Keratinocyte (primary cell): ENCODE measurements around the gene DLX2. TPM values are rescaled to one million over a fixed set of nuclear protein-coding genes. Genes with fewer than 3 reads are reported as not detected.

Experiments used
- DNase-seq: peaks from one replicate; pipeline ENCODE4 v3.0.0-alpha.2; 2011; ENCODE audit warnings: low read depth, missing footprints, low spot score
- FAIRE-seq: peaks from 2 replicates; lab custom pipeline; 2011; peaks lifted over from hg19 to GRCh38; lab: Jason Lieb, UNC
- H2AFZ ChIP-seq: 2 replicates; pipeline ENCODE4 v1.6.0; 2012; ENCODE audit warnings: low read length, control low read depth, inconsistent platforms; ENCODE audit not compliant: control insufficient read depth
- H3K27ac ChIP-seq: 2 replicates; pipeline ENCODE4 v1.5.1; 2011; ENCODE audit warnings: low read length; ENCODE audit not compliant: control insufficient read depth, insufficient read depth
- H3K27me3 ChIP-seq: 3 replicates; pipeline ENCODE4 v1.6.0; 2011; ENCODE audit warnings: low read length; ENCODE audit not compliant: control insufficient read depth, insufficient read depth; ENCODE audit errors: extremely low read depth
- H3K36me3 ChIP-seq, 2 experiments: 2 replicates in 1 of 2; 3 replicates in 1 of 2; pipeline ENCODE4 v1.5.1; 2011; ENCODE audit warnings: low read length in 2 of 2, mild to moderate bottlenecking in 1 of 2; ENCODE audit not compliant: control insufficient read depth in 2 of 2, insufficient read depth in 2 of 2; ENCODE audit errors: extremely low read depth in 1 of 2
- H3K4me1 ChIP-seq: 3 replicates; pipeline ENCODE4 v1.5.1; 2011; ENCODE audit warnings: low read length; ENCODE audit not compliant: control insufficient read depth, insufficient read depth; ENCODE audit errors: extremely low read depth
- H3K4me2 ChIP-seq: 3 replicates; pipeline ENCODE4 v1.6.0; 2011; ENCODE audit warnings: low read depth, low read length; ENCODE audit not compliant: control insufficient read depth, insufficient read depth; ENCODE audit errors: extremely low read depth
- H3K4me3 ChIP-seq, 3 experiments: fragments of 200-600 bp in 1 of 3; sonication (generic) in 1 of 3; 2 replicates in 2 of 3; 3 replicates in 1 of 3; pipeline ENCODE4 v1.5.1; 2011 to 2016; ENCODE audit warnings: low read length in 3 of 3, mild to moderate bottlenecking in 3 of 3, control low read depth in 2 of 3, inconsistent platforms in 1 of 3, low read depth in 1 of 3, mixed read lengths in 1 of 3, mixed run types in 1 of 3, moderate library complexity in 1 of 3; ENCODE audit not compliant: control insufficient read depth in 2 of 3, insufficient read depth in 2 of 3; ENCODE audit errors: extremely low read depth in 1 of 3
- H3K79me2 ChIP-seq: 2 replicates; pipeline ENCODE4 v1.6.0; 2012; ENCODE audit warnings: low read length; ENCODE audit not compliant: control insufficient read depth, insufficient read depth
- H3K9ac ChIP-seq: 3 replicates; pipeline ENCODE4 v1.6.0; 2011; ENCODE audit warnings: low read length; ENCODE audit not compliant: control insufficient read depth, insufficient read depth; ENCODE audit errors: extremely low read depth
- H3K9me1 ChIP-seq: 3 replicates; pipeline ENCODE4 v1.6.0; 2011; ENCODE audit warnings: low read length; ENCODE audit not compliant: control insufficient read depth, insufficient read depth; ENCODE audit errors: extremely low read depth
- H3K9me3 ChIP-seq: 2 replicates; pipeline ENCODE4 v1.5.1; 2012; ENCODE audit warnings: low read depth, low read length; ENCODE audit not compliant: control insufficient read depth
- H4K20me1 ChIP-seq: 3 replicates; pipeline ENCODE4 v1.6.0; 2011; ENCODE audit warnings: low read length; ENCODE audit not compliant: control insufficient read depth, insufficient read depth; ENCODE audit errors: extremely low read depth
- EZH2 ChIP-seq: IDR thresholded peaks from one replicate; pipeline ENCODE4 v1.6.1; 2012; ENCODE audit warnings: inconsistent platforms, mild to moderate bottlenecking, low read length, moderate library complexity
- dilution Hi-C: fragments of 300-500 bp; cut with MboI; formaldehyde crosslinking; loops from one replicate; pipeline ENCODE4 v1.7.0; 2020; ENCODE audit warnings: low sequenced_read_pairs; ENCODE audit not compliant: extremely low pct_ligation_motif_present
- polyA plus RNA-seq, 5 experiments: library from polyadenylated mRNA; depleted of rRNA in 3 of 5; stranded (reverse) in 3 of 5; stranded (forward) in 1 of 5; unstranded in 1 of 5; fragments of >200 nt; gene quantifications; 1 replicate in 1 of 5; 2 replicates in 3 of 5; 3 replicates in 1 of 5; pipeline versions ENCODE4 v1.2.1 to v1.2.3, GENCODE V29; 2011 to 2012; ENCODE audit warnings: missing spikeins in 2 of 5, low read depth in 1 of 5, low replicate concordance in 1 of 5
- TF ChIP-seq, protein P1 (sequence below), 3 experiments: IDR thresholded peaks in 1 of 3; conservative IDR thresholded peaks in 1 of 3; optimal IDR thresholded peaks in 1 of 3; 2 replicates in 2 of 3; 3 replicates in 1 of 3; pipeline versions ENCODE3 to v1.5.1; 2011; ENCODE audit warnings: low read length in 3 of 3, mild to moderate bottlenecking in 3 of 3, moderate library complexity in 2 of 3, control low read depth in 1 of 3, inconsistent platforms in 1 of 3; ENCODE audit not compliant: insufficient read depth in 2 of 3; ENCODE audit errors: extremely low read depth in 1 of 3

DLX2 gene
- polyA plus RNA-seq, 1 donor (not counting 4 experiments of a cell fraction or from before 2014, with no cell fraction given), result 0.29 TPM

DNA sequence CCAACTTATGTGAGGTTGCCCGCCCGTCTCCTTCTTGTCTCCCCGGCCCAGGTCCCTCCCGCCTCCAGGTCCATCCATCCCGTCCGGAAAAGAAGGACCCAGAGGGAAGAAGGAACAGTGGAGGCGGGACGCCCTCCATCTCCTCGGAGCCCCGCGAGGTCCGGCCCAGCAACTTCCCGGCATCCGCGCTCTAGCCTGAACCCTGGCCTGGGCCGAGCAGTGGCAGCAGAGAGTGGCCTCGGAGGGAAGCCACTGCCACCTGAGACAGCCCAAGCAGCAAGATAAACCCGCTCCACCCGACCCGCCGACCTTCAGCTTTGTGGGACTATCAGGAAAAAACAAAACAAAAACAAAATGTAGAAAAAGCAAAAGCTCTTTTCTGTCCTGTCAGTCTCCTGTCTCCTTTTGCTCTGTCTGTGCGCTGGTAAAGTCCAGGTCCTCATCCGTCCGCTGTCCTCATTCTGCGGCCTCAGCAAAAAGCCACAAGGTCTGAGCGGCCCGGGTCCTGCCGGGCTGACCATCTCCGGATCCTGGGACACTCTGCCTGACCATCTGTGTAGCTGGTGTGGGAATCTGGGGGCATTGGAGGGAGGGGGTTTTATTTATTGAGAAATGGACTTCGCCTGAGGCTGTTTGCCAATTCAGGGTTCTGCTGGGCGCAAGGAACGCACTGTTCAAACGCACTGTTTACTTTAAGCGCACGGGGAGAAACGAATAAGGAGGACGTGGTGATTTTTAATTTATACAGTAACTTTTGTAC, 14.3 kb downstream of the DLX2 start:
- Histone ChIP-seq H3K9me3 (no peaks in the 10 kb centered on the region), H2AFZ (no peak overlapping the region), H4K20me1 (no peaks in the 10 kb centered on the region), H3K4me3 (no peak overlapping the region), H3K27ac (no peak overlapping the region), H3K36me3 (no peaks in the 10 kb centered on the region), H3K4me1 (peaks cover 29% of the 10 kb centered on the region), H3K9ac (no peak overlapping the region), H3K27me3 (peaks cover 89% of the 10 kb centered on the region), H3K79me2 (no peaks in the 10 kb centered on the region), H3K9me1 (no peaks in the 10 kb centered on the region), H3K4me2 (no peak overlapping the region)
- dilution Hi-C loops, result no loop called here
- no peak for DNase-seq
- no peak for FAIRE-seq
- TF ChIP-seq, protein P1, sequence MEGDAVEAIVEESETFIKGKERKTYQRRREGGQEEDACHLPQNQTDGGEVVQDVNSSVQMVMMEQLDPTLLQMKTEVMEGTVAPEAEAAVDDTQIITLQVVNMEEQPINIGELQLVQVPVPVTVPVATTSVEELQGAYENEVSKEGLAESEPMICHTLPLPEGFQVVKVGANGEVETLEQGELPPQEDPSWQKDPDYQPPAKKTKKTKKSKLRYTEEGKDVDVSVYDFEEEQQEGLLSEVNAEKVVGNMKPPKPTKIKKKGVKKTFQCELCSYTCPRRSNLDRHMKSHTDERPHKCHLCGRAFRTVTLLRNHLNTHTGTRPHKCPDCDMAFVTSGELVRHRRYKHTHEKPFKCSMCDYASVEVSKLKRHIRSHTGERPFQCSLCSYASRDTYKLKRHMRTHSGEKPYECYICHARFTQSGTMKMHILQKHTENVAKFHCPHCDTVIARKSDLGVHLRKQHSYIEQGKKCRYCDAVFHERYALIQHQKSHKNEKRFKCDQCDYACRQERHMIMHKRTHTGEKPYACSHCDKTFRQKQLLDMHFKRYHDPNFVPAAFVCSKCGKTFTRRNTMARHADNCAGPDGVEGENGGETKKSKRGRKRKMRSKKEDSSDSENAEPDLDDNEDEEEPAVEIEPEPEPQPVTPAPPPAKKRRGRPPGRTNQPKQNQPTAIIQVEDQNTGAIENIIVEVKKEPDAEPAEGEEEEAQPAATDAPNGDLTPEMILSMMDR (optimal IDR thresholded peaks at IDR 0.05 in 1 of 3, IDR thresholded peaks at IDR 0.05 in 1 of 3, conservative IDR thresholded peaks at IDR 0.05 in 1 of 3; ENCODE audit: extremely low read depth in 1 of 3, insufficient read depth in 2 of 3, low read length in 3 of 3), result no peak
- peak; percentile 64 for TF ChIP-seq EZH2

DNA sequence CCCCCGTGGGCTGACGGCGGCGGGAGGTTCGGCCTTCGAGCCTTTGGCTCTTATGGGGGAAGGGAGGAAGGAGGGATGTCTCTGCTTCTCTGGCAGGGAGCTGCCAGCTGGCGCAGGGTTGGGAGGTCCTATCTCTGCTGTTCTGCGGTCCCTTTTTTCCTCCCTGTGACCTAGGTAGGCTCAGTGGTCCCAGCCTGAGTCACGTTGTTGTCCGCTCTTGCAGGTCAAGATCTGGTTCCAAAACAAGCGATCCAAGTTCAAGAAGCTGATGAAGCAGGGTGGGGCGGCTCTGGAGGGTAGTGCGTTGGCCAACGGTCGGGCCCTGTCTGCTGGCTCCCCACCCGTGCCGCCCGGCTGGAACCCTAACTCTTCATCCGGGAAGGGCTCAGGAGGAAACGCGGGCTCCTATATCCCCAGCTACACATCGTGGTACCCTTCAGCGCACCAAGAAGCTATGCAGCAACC, 14.9 kb downstream of the DLX2 start:
- Histone ChIP-seq H3K27me3 (peaks cover 89% of the 10 kb centered on the region), H2AFZ (no peak overlapping the region), H3K9me3 (no peaks in the 10 kb centered on the region), H4K20me1 (no peaks in the 10 kb centered on the region), H3K36me3 (no peaks in the 10 kb centered on the region), H3K4me3 (no peak overlapping the region), H3K79me2 (no peaks in the 10 kb centered on the region), H3K4me1 (peaks cover 34% of the 10 kb centered on the region), H3K4me2 (no peak overlapping the region), H3K27ac (no peak overlapping the region), H3K9me1 (no peaks in the 10 kb centered on the region), H3K9ac (no peak overlapping the region)
- peak; percentile 49 for TF ChIP-seq EZH2
- TF ChIP-seq, protein P1 (optimal IDR thresholded peaks at IDR 0.05 in 1 of 3, IDR thresholded peaks at IDR 0.05 in 1 of 3, conservative IDR thresholded peaks at IDR 0.05 in 1 of 3; ENCODE audit: extremely low read depth in 1 of 3, insufficient read depth in 2 of 3, low read length in 3 of 3), result no peak
- DNase-seq (no peak), FAIRE-seq (no peak)
- dilution Hi-C loops, result no loop called here
